Neural progenitor cell (in vitro differentiated cells): Measurements from ENCODE around the gene UROC1. TPM values are rescaled to one million over a fixed set of nuclear protein-coding genes. Genes with fewer than 3 reads are reported as not detected.

Experiments used
- DNase-seq: peaks from one replicate; pipeline ENCODE4 v3.0.0-alpha.2; 2016; ENCODE audit warnings: low spot score
- H2AFZ ChIP-seq: fragments of 200-600 bp; sonication (generic); replicated peaks from 2 replicates; pipeline ENCODE4 v1.6.1; 2016; ENCODE audit warnings: antibody characterized with exemption
- H3F3A ChIP-seq: fragments of 200-600 bp; sonication (generic); 2 replicates; pipeline ENCODE4 v1.6.1; 2016; ENCODE audit warnings: antibody characterized with exemption, low read depth
- H3K27ac ChIP-seq: fragments of 200-600 bp; sonication (generic); 2 replicates; pipeline ENCODE4 v1.5.1; 2016; ENCODE audit warnings: mild to moderate bottlenecking
- H3K27me3 ChIP-seq: fragments of 200-600 bp; sonication (generic); 2 replicates; pipeline ENCODE4 v1.6.1; 2016; ENCODE audit warnings: mild to moderate bottlenecking, moderate library complexity
- H3K36me3 ChIP-seq: fragments of 200-600 bp; sonication (generic); 2 replicates; pipeline ENCODE4 v1.5.1; 2016
- H3K4me1 ChIP-seq: fragments of 200-600 bp; sonication (generic); 2 replicates; pipeline ENCODE4 v1.6.1; 2016; ENCODE audit warnings: mixed run types
- H3K4me2 ChIP-seq: fragments of 200-600 bp; sonication (generic); 2 replicates; pipeline ENCODE4 v1.6.1; 2016
- H3K4me3 ChIP-seq: fragments of 200-600 bp; sonication (generic); 2 replicates; pipeline ENCODE4 v1.5.1; 2016
- H3K79me2 ChIP-seq: fragments of 200-600 bp; sonication (generic); 2 replicates; pipeline ENCODE4 v1.6.1; 2016; ENCODE audit warnings: low read depth
- H3K9ac ChIP-seq: fragments of 200-600 bp; sonication (generic); 2 replicates; pipeline ENCODE4 v1.6.1; 2016
- H3K9me3 ChIP-seq: fragments of 200-600 bp; sonication (generic); 2 replicates; pipeline ENCODE4 v1.5.1; 2016; ENCODE audit warnings: low read depth
- H4K20me1 ChIP-seq: fragments of 200-600 bp; sonication (generic); 2 replicates; pipeline ENCODE4 v1.6.1; 2016; ENCODE audit warnings: low read depth
- H3K27ac Mint-ChIP-seq: 3 replicates; pipeline ENCODE4 v1.8.0; 2021; ENCODE audit warnings: mixed read lengths
- H3K27me3 Mint-ChIP-seq: 2 replicates; pipeline ENCODE4 v1.8.0; 2022; ENCODE audit warnings: low read depth, mild to moderate bottlenecking, inconsistent platforms, moderate library complexity, mixed read lengths; ENCODE audit not compliant: insufficient read depth
- H3K36me3 Mint-ChIP-seq: 3 replicates; pipeline ENCODE4 v1.8.0; 2021; ENCODE audit warnings: mixed read lengths
- H3K4me1 Mint-ChIP-seq: 3 replicates; pipeline ENCODE4 v1.8.0; 2021; ENCODE audit warnings: mixed read lengths
- H3K4me3 Mint-ChIP-seq: 3 replicates; pipeline ENCODE4 v1.8.0; 2021; ENCODE audit warnings: mild to moderate bottlenecking, moderate library complexity, mixed read lengths
- H3K9me3 Mint-ChIP-seq: 3 replicates; pipeline ENCODE4 v1.8.0; 2020; ENCODE audit warnings: mixed read lengths
- EZH2 ChIP-seq: fragments of 200-600 bp; sonication (generic); IDR thresholded peaks from 2 replicates; pipeline ENCODE4 v1.6.1; 2017; ENCODE audit warnings: antibody characterized with exemption, mild to moderate bottlenecking, moderate library complexity
- EZH2phosphoT487 ChIP-seq: fragments of 200-600 bp; sonication (generic); IDR thresholded peaks from 2 replicates; pipeline ENCODE4 v1.6.1; 2017; ENCODE audit warnings: antibody characterized with exemption
- total RNA-seq: library from RNA; depleted of rRNA; stranded (reverse); fragments of >200 nt; gene quantifications from 2 replicates; pipeline ENCODE4 v1.2.3, GENCODE V29; 2015; ENCODE audit warnings: low replicate concordance
- TF ChIP-seq, protein P1 (sequence below): fragments of 200-600 bp; sonication (generic); IDR thresholded peaks from 2 replicates; pipeline ENCODE4 v1.5.1; 2017; ENCODE audit warnings: antibody characterized with exemption, mild to moderate bottlenecking

UROC1 gene
- total RNA-seq, 1 donor from 2014 or later: not detected

- no peaks in the 10 kb centered on the region for H3K27me3 ChIP-seq
- no peak for DNase-seq
- H3K4me2 ChIP-seq: no peak overlapping the region
- no peaks in the 10 kb centered on the region for H3F3A ChIP-seq
- H3K4me1 ChIP-seq: no peaks in the 10 kb centered on the region
- no peaks in the 10 kb centered on the region for H4K20me1 ChIP-seq
- H3K79me2 ChIP-seq: no peaks in the 10 kb centered on the region
- TF ChIP-seq EZH2phosphoT487 (no peak), EZH2 (no peak)
- TF ChIP-seq, protein P1, sequence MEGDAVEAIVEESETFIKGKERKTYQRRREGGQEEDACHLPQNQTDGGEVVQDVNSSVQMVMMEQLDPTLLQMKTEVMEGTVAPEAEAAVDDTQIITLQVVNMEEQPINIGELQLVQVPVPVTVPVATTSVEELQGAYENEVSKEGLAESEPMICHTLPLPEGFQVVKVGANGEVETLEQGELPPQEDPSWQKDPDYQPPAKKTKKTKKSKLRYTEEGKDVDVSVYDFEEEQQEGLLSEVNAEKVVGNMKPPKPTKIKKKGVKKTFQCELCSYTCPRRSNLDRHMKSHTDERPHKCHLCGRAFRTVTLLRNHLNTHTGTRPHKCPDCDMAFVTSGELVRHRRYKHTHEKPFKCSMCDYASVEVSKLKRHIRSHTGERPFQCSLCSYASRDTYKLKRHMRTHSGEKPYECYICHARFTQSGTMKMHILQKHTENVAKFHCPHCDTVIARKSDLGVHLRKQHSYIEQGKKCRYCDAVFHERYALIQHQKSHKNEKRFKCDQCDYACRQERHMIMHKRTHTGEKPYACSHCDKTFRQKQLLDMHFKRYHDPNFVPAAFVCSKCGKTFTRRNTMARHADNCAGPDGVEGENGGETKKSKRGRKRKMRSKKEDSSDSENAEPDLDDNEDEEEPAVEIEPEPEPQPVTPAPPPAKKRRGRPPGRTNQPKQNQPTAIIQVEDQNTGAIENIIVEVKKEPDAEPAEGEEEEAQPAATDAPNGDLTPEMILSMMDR: no peak
- Mint-ChIP-seq H3K27ac (no peak overlapping the region), H3K27me3 (peaks cover 6% of the 10 kb centered on the region), H3K4me3 (no peak overlapping the region), H3K9me3 (no peaks in the 10 kb centered on the region), H3K4me1 (peaks cover 21% of the 10 kb centered on the region), H3K36me3 (no peaks in the 10 kb centered on the region)
- H3K9me3 ChIP-seq: no peaks in the 10 kb centered on the region
- no peak overlapping the region for H3K27ac ChIP-seq
- H3K9ac ChIP-seq: no peak overlapping the region
- no peaks in the 10 kb centered on the region for H3K36me3 ChIP-seq
- H3K4me3 ChIP-seq: no peak overlapping the region
- H2AFZ ChIP-seq: no peak overlapping the region
Observed at GRCh38 chr3:126509597-126510307, 7.8 kb downstream of the UROC1 start.

DNA sequence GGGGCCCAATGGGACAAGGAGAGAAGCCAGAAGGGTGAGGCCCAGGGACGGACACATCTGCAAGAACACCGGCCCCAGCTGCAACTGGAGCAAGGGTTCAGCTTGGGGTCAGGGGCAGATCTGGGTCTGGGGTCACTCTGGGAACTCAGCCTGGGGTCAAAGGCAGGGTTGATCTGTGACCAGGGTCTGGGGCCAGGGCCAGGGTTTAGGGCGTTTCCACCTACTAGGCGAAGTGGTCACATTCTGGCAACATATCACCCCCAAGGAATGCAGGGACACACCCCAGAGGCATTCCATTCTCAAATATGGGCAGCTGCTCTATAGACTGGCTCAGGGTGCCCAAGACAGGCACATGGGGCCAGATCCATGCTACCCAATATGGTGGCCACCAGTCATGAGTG is 9.0 kb downstream of the UROC1 start:
- Histone ChIP-seq H4K20me1 (no peaks in the 10 kb centered on the region), H3K79me2 (no peaks in the 10 kb centered on the region), H3F3A (no peaks in the 10 kb centered on the region), H3K4me3 (no peak overlapping the region), H3K36me3 (no peaks in the 10 kb centered on the region), H3K9ac (no peak overlapping the region), H3K4me2 (no peak overlapping the region), H3K4me1 (no peaks in the 10 kb centered on the region), H3K27ac (no peak overlapping the region), H3K9me3 (no peaks in the 10 kb centered on the region), H3K27me3 (no peaks in the 10 kb centered on the region), H2AFZ (no peak overlapping the region)
- no peak for DNase-seq
- TF ChIP-seq, protein P1: no peak
- TF ChIP-seq EZH2phosphoT487 (no peak), EZH2 (no peak)
- peaks cover 2% of the 10 kb centered on the region for H3K27me3 Mint-ChIP-seq
- H3K36me3 Mint-ChIP-seq: no peaks in the 10 kb centered on the region
- H3K27ac Mint-ChIP-seq: no peak overlapping the region
- peaks cover 12% of the 10 kb centered on the region for H3K4me1 Mint-ChIP-seq
- no peak overlapping the region for H3K4me3 Mint-ChIP-seq
- no peaks in the 10 kb centered on the region for H3K9me3 Mint-ChIP-seq

DNA sequence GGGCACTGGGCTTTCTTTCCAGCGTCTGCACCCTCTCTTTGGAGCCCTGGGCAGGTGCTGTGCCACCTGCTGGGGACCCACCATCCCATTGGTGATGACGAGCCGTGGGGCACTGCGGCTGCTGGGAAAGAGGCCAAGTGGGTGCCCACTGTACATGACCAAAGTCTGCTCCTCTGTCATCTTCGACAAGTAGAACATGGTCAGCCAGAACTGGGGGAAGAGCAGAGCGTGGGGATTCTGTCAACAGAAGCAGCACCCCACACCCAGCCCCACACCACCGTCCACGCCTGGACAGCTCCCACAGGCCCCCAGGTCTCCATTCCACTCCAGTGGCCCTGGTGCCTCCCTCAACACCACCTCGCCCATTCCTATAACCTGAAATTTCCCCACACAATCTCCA is 9.7 kb downstream of the UROC1 start:
- Histone ChIP-seq H3K27me3 (no peaks in the 10 kb centered on the region), H3K4me1 (no peaks in the 10 kb centered on the region), H3K36me3 (no peaks in the 10 kb centered on the region), H3F3A (no peaks in the 10 kb centered on the region), H4K20me1 (no peaks in the 10 kb centered on the region), H3K79me2 (no peaks in the 10 kb centered on the region), H2AFZ (no peak overlapping the region), H3K4me3 (no peak overlapping the region), H3K9me3 (no peaks in the 10 kb centered on the region), H3K9ac (no peak overlapping the region), H3K4me2 (no peak overlapping the region), H3K27ac (no peak overlapping the region)
- TF ChIP-seq EZH2 (no peak), EZH2phosphoT487 (no peak)
- TF ChIP-seq, protein P1: no peak
- Mint-ChIP-seq H3K27ac (no peak overlapping the region), H3K36me3 (no peaks in the 10 kb centered on the region), H3K4me1 (peaks cover 12% of the 10 kb centered on the region), H3K27me3 (peaks cover 2% of the 10 kb centered on the region), H3K9me3 (no peaks in the 10 kb centered on the region), H3K4me3 (no peak overlapping the region)
- DNase-seq: no peak
